NCI-H2171 treated with DMSO at 0.1 percent for 48 hours (cell line): ENCODE data around the gene SLIT3.

Experiments
- DNase-seq: peaks from one replicate; lab custom pipeline; 2025; lab: John Stamatoyannopoulos, UW

Gene SLIT3

DNA sequence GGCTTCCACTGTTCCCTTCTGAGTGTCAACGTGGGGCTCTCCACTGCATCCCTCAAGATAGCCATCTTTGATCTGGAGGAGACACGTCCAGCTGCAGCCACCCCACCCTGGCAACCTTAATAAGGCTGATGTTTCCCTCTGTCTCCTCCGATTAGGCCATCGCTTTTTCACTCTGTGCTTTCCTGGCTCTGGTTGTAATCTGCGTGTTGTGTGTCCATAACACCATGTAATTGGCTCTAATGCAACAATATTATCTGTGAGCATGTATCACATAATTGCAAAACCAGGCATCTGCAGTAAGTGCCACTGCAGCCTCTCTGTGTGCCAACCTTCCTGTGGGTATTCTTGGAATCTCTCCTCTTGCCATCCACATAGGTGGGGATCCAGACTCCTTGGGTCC is 471.9 kb downstream of the SLIT3 start:
- DNase-seq, result no peak

- no peak for DNase-seq
Observed at GRCh38 chr5:168827636-168828035, 473.3 kb downstream of the SLIT3 start.

DNA sequence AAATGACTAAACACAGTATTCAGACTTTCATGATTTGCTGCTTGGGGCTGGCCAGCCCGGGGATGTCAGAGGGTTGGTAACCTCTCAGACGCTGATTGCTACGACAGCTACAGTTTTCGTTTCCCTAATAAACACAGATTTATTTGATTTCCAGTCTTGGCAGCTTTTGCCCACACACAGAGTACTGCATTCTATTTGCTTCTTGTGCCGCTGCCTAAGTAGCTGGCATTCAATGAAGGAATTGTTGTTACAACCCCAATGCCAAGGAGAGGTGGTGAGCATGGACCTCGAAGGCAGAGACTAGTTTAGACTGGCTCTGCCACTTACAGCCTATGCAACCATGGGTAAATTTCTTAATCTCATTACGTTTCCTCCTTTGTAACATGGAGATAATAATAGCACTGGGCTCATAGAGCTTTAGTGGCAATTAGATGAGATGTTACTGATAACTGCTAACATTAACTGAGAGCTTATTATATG is 474.7 kb downstream of the SLIT3 start:
- DNase-seq, result no peak

GRCh38 chr5:168822745-168823281 is 478.1 kb downstream of the SLIT3 start:
- no peak for DNase-seq

DNA sequence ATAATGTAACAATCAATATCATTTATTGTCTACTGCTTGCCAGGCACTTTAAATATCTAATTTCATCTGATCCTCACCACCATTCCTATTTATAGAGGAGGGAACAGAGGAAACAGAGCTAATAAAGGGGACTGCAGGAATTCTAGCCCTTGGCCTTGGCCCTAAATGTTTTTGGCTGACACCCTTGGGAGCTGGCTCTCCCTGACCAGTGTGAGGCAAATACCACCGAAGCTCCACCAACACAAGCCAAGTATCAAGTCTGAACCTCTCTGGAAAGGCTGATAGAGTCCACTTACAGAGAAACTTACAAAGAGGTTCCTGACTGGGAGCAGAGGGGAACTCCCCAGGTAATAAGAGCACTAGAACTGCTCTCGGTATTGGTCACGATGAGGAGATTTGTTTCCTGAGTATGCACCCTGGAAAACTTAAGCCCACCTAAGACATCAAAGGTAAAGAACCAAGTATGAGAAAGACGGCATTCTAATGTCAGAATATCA is 478.6 kb downstream of the SLIT3 start:
- DNase-seq, result no peak

GRCh38 chr5:168820874-168821273 is 480.1 kb downstream of the SLIT3 start:
- no peak for DNase-seq

GRCh38 chr5:168819004-168819621 is 481.8 kb downstream of the SLIT3 start:
- DNase-seq, result no peak

DNA sequence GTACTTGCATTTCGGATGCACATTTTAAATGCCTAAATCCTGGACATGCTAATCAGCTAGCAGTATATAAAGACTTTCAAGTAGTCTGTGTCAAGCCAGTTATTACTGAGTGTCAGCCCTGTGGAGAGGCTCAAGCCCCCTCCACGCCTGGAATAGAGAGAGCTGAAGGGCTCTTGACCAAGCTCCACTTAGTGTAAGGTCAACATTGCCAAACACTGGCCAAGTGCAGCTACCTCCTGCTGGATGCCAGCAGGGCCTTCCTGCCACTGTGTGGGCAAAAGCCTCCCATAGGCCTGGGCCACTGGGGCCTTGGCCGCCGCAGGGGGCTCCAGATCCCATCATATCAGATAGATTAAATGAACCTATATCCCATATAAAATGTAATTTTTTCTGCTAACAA is 482.4 kb downstream of the SLIT3 start:
- DNase-seq, result no peak

GRCh38 chr5:168817591-168817990 is 483.3 kb downstream of the SLIT3 start:
- no peak for DNase-seq

DNA sequence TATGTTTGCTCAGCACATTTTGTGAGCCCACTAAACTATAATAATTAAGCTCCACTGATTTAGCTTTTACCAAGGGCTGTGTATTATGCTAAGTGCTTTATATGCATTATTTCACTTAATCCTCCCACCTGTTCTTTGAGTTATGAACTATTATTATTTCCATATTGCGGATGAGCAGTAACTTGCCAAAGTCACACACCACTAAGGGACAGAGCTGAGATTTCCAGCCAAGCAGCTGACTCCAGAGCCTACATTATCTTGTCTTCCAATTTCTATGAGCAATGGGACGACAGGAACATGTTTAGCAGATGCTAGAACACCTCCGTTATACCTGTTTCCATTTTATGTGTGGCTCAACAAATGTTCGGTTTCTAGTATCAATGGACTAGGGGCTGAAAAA is 484.3 kb downstream of the SLIT3 start:
- no peak for DNase-seq

GRCh38 chr5:168813184-168813968 is 487.6 kb downstream of the SLIT3 start:
- DNase-seq, result no peak

GRCh38 chr5:168810641-168811040 is 490.3 kb downstream of the SLIT3 start:
- no peak for DNase-seq

DNA sequence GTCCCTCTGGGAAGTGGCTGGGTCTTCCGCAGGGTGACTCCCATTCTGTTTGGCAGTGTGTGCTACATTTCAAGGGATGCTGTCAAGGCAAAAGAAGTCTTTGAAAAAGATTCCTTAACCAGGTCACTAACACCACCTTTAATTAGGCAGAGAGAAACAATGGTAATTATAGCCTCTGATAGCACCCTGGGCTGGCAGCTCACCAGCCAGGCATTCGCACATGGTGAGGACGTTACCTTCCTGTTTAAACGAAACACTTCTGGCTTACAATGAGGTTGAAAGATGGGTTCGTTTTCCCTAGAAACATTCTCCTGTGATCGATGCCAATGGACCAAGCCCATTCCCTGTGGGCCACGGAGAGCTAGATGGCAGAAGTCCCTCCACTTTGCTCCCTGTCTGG is 491.7 kb downstream of the SLIT3 start:
- no peak for DNase-seq

- no peak for DNase-seq
Observed at GRCh38 chr5:168808051-168808616, 492.8 kb downstream of the SLIT3 start.

DNA sequence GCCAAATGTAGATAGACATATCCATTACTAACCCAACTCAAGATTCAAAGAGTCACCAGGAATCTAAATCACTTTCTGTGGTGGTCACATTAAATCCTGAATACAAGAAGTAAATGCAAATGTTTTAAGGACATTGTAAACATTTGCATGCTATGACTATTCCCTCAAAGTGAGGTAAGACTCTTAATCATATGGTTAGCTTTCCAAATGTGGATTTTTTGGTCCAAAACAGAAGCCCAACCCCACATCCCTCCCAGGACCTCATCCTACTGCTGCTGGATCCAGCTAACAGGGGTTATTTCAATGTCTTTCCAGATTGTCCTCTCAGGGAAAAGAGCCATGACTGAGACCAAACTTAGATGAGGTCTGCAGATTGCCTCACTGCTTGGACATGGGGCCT is 493.7 kb downstream of the SLIT3 start:
- DNase-seq, result no peak

- DNase-seq, result no peak
Observed at GRCh38 chr5:168803541-168803940, 497.4 kb downstream of the SLIT3 start.

DNA sequence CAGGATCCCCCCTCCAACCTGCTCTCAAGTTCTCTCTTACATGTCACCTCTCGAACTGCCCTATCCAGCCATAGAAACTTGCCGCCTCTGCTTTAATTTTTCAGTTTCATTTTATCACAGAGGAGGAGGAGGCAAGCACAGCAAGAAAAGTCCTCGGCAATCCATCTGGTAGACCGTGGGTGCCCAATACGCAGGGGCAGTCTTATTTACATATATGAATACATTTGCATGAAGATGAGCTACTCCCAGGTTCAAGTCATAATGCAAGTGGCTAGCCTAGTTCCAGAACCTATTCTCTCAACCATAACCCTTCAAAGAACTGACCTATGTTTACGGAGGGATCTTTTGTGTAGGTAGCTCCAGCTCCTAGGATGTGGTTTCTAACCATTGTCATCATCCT is 498.6 kb downstream of the SLIT3 start:
- no peak for DNase-seq

DNA sequence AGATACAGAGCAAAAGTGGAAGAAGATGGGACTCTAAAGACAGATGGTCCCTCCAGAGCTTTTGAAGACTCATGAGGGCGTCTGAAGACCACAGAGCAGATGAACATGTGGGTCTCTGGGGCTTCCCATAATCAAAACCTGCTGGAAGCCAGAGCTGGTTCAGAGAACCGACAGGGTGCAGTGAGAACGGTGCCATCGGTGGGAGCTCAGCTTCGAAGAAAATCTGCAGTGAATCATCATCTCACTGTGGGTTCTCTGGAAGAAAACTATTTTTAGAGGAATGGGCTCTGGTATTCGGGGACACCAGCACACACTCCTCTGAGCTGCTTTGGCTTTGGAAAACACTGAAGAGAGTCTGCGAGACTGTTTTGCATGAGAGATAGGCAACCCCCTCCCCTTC is 499.4 kb downstream of the SLIT3 start:
- DNase-seq, result no peak

DNA sequence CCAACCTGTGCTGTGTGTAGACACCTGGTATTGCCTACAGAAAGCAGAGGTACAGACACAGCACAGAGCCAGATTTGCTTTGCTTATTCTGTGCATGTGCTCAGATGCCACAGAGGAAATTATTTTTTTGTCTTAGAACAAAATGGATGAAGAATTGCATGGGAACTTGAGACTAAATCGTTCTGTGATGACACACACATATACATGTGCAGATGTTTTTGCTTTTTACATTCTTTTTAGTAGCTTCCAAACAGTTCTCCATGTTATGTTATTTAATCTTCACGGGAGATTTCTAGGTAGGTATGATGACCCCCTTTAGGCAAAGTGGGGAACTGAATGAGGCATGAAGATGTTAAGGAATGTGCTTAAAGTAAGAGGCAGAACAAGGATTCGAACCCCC is 500.2 kb downstream of the SLIT3 start:
- DNase-seq, result no peak

DNA sequence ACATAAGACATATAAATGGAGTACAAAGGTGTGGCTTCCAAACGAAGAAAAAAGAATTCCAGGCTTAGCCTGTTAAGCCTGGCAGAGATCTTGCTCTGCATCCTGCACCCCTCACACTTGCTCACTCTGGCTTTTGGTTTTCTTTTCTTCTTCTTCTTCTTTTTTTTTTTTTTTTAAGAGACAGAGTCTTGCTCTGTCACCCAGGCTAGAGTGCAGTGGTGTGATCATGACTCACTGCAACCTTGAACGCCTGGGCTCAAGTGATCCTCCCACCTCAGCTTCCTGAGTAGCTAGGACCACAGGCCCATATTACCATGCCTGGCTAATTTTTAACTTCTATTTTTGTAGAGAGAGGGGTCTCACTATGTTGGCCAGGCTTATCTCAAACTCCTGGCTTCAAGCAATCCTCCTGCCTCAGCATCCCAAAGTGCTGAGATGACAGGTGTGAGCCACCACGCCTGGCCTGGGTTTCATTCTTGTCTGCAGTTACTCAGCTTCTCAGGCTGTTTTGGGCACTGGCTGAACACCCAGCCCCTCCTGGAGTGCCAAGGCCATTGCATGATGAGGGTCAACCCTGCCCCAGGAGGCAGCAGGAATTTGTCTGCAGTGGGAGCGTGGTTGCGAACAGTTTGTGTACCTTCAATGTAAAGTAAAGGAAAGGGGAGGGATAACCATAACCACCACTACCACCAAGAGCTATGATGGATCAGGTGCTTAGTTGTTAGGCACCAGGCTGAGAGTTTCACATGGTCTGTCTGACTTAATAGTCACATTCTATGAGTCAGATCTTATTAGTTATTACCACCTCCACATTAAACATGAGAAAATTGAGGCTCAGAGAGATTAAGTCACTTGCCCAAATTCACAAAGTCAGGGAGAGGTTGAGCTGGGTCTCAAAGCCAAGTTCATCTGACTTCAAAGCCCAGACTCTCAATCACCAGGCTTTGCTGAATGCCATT is 502.6 kb downstream of the SLIT3 start:
- DNase-seq, result no peak
